ENCODE measurements around the gene SLC25A29.

The SLC25A29 gene

DNA sequence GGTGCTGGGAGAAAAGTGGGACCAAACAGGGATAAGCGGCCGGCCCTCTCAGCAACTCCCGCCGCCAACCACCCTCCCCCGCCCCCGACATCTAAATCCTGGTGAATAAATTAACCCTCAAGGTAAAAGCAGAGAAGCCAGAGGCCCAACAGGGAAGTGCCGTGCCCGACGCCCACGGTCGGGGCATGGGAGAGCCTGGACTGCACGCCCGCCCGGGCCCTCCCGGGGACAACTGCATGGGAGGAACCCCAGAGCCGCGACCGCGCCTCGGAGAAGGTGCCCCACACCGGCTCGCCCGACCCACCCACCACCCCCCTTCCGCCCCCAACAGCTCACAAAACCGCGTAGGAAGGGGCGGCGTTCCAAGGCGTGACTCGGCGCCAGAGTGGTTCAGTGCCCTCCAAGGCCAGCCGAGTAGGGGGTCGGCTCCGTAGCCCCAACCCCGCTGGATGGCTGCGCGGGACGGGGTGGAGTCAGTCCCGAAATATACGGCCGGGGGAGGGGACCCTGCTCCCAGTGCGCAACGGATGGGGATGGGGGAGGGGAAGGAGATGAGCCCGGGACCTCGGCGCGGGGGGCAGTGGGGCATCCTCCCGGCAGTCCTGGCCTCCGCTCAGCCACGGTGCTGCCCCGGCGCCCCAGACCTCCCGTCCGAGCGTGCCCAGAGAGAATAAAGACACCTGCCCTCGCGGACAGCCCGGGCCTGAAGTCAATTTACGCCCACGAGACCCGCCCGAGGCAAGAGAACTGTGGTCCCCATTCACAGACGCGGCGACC lies 732 bp downstream of the SLC25A29 start:
- Histone ChIP-seq H3K36me3 (ENCODE audit: control insufficient read depth in 4 of 4, insufficient read depth in 4 of 4, low read length in 3 of 4) (peaks cover 0 to 6% (median 0%) of the 10 kb centered on the region in 4 experiments), H3K4me1 (ENCODE audit: control extremely low read depth in 1 of 4, control insufficient read depth in 4 of 4, insufficient read depth in 4 of 4, low read length in 3 of 4) (peaks cover 0 to 54% (median 51%) of the 10 kb centered on the region in 4 experiments), H3K27me3 (replicated peaks in 2 of 5; ENCODE audit: control insufficient read depth in 4 of 5, insufficient read depth in 5 of 5, low read length in 4 of 5) (no peaks in the 10 kb centered on the region), H3K4me3 (ENCODE audit: control insufficient read depth in 1 of 7, extremely low read depth in 1 of 7, insufficient read depth in 4 of 7, low read depth in 2 of 7, low read length in 6 of 7) (peak overlapping the region; percentile 76 to 91 (median 83)), H3K27ac (ENCODE audit: insufficient read depth in 1 of 2, low read depth in 1 of 2, low read length in 2 of 2, poor library complexity in 1 of 2, severe bottlenecking in 2 of 2) (peak overlapping the region; percentile 15 to 74), H3K9me3 (ENCODE audit: control extremely low read depth in 1 of 5, control insufficient read depth in 4 of 5, insufficient read depth in 2 of 5, low read depth in 1 of 5, low read length in 4 of 5) (no peaks in the 10 kb centered on the region)
- ChIA-PET CTCF (interaction anchor here (3.3 to 4.8 kb wide), 2 partner anchors 12 to 21 kb away, joined by 20 to 28 read pairs; no protein-coding TSS in a partner anchor), POLR2A (interaction anchor here (0.7 kb wide), 1 partner anchor 21 kb away, joined by 3 read pairs; no protein-coding TSS in a partner anchor)
- under 1% methylated on average over 36 of the region's 65 CpGs for WGBS (ENCODE audit: insufficient coverage)
- DNase-seq = peak; percentile 58 to 90 (median 89)

DNA sequence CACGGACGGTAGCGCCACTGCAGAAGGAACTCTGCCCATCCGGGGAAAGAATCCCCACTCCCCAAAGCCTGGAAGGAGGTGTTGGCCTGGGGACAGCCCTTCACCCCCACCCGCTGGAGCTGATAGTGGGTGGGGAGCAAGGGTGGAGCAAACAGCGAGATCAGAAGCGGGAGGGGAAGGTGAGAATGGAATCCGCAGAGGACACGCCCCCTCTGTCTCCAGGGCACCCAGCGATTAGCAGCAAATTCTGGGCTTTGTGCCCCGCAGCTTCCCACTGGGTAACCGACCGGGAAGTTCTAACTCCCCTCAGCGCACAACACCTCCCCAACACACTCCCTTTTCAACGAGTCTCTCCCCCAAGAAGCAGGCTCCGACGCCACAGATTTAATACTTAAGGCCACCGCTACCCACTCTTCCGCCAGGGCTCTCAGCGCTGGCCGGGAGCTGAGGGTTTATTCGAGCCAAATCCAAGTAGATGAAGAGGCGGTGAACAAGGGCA lies 1.4 kb downstream of the SLC25A29 start:
- Histone ChIP-seq H3K27ac (ENCODE audit: insufficient read depth in 1 of 2, low read depth in 1 of 2, low read length in 2 of 2, poor library complexity in 1 of 2, severe bottlenecking in 2 of 2) (no peak overlapping the region), H3K4me1 (ENCODE audit: control extremely low read depth in 1 of 4, control insufficient read depth in 4 of 4, insufficient read depth in 4 of 4, low read length in 3 of 4) (peaks cover 0 to 54% (median 51%) of the 10 kb centered on the region in 4 experiments), H3K27me3 (replicated peaks in 2 of 5; ENCODE audit: control insufficient read depth in 4 of 5, insufficient read depth in 5 of 5, low read length in 4 of 5) (no peaks in the 10 kb centered on the region), H3K9me3 (ENCODE audit: control extremely low read depth in 1 of 5, control insufficient read depth in 4 of 5, insufficient read depth in 2 of 5, low read depth in 1 of 5, low read length in 4 of 5) (no peaks in the 10 kb centered on the region), H3K36me3 (ENCODE audit: control insufficient read depth in 4 of 4, insufficient read depth in 4 of 4, low read length in 3 of 4) (peaks cover 0 to 6% (median 0%) of the 10 kb centered on the region in 4 experiments), H3K4me3 (ENCODE audit: control insufficient read depth in 1 of 7, extremely low read depth in 1 of 7, insufficient read depth in 4 of 7, low read depth in 2 of 7, low read length in 6 of 7) (peak overlapping the region; percentile 22 to 91 (median 82))
- DNase-seq = peak in 2 of 3 donors; percentile 57 to 59
- CTCF ChIA-PET = interaction anchor here (3.1 to 4.8 kb wide), 3 partner anchors 11 to 73 kb away, joined by 13 to 28 read pairs (median 20); no protein-coding TSS in a partner anchor
- POLR2A ChIA-PET = interaction anchor here (0.7 kb wide), 1 partner anchor 20 kb away, joined by 3 read pairs; no protein-coding TSS in a partner anchor
- WGBS (ENCODE audit: insufficient coverage) = 6% methylated on average over 18 of the region's 23 CpGs

DNA sequence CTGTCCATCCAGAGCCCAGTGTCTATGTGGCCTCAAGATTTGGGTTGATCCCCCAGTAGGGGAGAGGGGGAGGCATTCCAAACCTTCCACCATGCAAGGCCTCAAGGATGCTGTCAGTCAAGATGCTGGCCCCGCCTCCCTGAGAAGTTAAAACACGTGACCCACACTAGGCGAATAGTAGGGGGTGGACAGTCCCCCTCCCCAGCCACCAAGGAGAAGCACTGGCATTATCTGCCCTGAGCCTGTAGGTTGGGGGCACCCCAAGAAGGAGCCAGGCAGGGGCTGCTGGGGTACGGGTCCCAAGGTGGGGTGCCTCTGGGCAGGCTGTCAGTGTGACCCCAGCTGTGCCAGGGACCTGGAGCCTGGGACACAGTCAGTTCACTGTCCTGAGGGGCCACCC lies 2.3 kb downstream of the SLC25A29 start:
- DNase-seq = no peak
- H3K9me3 ChIP-seq (ENCODE audit: control extremely low read depth in 1 of 5, control insufficient read depth in 4 of 5, insufficient read depth in 2 of 5, low read depth in 1 of 5, low read length in 4 of 5) = no peaks in the 10 kb centered on the region
- 79% methylated on average over 3 of the region's 4 CpGs for WGBS (ENCODE audit: insufficient coverage)
- ChIA-PET CTCF (interaction anchor here (1.0 to 4.8 kb wide), 8 partner anchors 9 to 74 kb away, joined by 3 to 28 read pairs (median 8); a partner anchor contains a TSS), POLR2A (no interaction called here)
- H3K27ac ChIP-seq (ENCODE audit: insufficient read depth in 1 of 2, low read depth in 1 of 2, low read length in 2 of 2, poor library complexity in 1 of 2, severe bottlenecking in 2 of 2) = no peak overlapping the region
- H3K36me3 ChIP-seq (ENCODE audit: control insufficient read depth in 4 of 4, insufficient read depth in 4 of 4, low read length in 3 of 4) = peaks cover 0 to 11% (median 2%) of the 10 kb centered on the region in 4 experiments
- peaks cover 0 to 49% (median 47%) of the 10 kb centered on the region in 4 experiments for H3K4me1 ChIP-seq (ENCODE audit: control extremely low read depth in 1 of 4, control insufficient read depth in 4 of 4, insufficient read depth in 4 of 4, low read length in 3 of 4)
- H3K4me3 ChIP-seq (ENCODE audit: control insufficient read depth in 1 of 7, extremely low read depth in 1 of 7, insufficient read depth in 4 of 7, low read depth in 2 of 7, low read length in 6 of 7) = peak overlapping the region in 2 of 7 experiments; percentile 88 to 91
- H3K27me3 ChIP-seq (replicated peaks in 2 of 5; ENCODE audit: control insufficient read depth in 4 of 5, insufficient read depth in 5 of 5, low read length in 4 of 5) = no peaks in the 10 kb centered on the region

DNA sequence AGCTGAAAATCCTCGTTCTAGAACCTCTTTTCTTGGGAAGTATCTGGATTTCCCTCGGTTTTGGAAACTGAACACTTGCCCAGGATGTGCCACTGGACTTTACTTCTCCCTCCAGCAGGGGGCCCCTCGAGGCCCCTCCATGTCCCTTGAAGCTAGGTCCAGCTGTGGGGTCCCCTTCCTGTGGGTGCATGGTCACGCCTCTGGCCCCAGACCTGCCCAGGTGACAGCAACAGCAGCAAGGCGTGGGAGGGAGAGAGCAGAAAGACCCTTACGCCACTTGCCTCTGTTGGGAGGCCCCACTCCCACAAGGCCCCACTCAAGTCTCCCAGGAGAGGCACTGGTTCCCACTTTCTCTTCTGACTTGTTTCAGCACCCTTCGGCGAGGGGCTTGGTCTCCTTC lies 3.1 kb downstream of the SLC25A29 start:
- no peak for DNase-seq
- H3K4me1 ChIP-seq (ENCODE audit: control extremely low read depth in 1 of 4, control insufficient read depth in 4 of 4, insufficient read depth in 4 of 4, low read length in 3 of 4) = peaks cover 0 to 47% (median 43%) of the 10 kb centered on the region in 4 experiments
- no peak overlapping the region for H3K27ac ChIP-seq (ENCODE audit: insufficient read depth in 1 of 2, low read depth in 1 of 2, low read length in 2 of 2, poor library complexity in 1 of 2, severe bottlenecking in 2 of 2)
- H3K36me3 ChIP-seq (ENCODE audit: control insufficient read depth in 4 of 4, insufficient read depth in 4 of 4, low read length in 3 of 4) = peaks cover 0 to 19% (median 6%) of the 10 kb centered on the region in 4 experiments
- CTCF ChIA-PET = interaction anchor here (0.8 to 4.8 kb wide), 14 partner anchors 9 to 75 kb away, joined by 3 to 28 read pairs (median 4); a partner anchor contains a TSS
- 67% methylated on average over 6 of the region's 8 CpGs for WGBS (ENCODE audit: insufficient coverage)
- no peaks in the 10 kb centered on the region for H3K27me3 ChIP-seq (replicated peaks in 2 of 5; ENCODE audit: control insufficient read depth in 4 of 5, insufficient read depth in 5 of 5, low read length in 4 of 5)
- POLR2A ChIA-PET = interaction anchor here (0.6 kb wide), 1 partner anchor 11 kb away, joined by 5 read pairs; no protein-coding TSS in a partner anchor
- no peaks in the 10 kb centered on the region for H3K9me3 ChIP-seq (ENCODE audit: control extremely low read depth in 1 of 5, control insufficient read depth in 4 of 5, insufficient read depth in 2 of 5, low read depth in 1 of 5, low read length in 4 of 5)
- H3K4me3 ChIP-seq (ENCODE audit: control insufficient read depth in 1 of 7, extremely low read depth in 1 of 7, insufficient read depth in 4 of 7, low read depth in 2 of 7, low read length in 6 of 7) = no peak overlapping the region

DNA sequence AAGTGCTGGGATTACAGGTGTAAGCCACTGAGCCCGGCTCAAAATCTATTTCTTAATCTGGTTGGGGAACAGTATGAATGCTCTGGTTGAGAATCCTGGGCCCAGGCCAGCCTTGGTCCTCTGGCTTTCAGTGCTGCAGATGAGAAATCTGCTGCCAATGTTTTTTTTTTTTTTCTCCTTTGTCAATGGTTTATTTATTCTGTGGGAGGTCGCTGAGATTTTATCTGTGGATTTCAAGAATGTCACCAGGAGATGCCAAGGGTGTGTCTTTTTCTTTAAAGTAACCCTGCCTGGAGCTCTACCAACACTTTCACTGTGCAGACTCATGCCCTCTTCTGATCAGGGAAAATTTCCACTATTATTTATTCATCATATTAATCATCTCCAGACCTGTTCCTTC lies 3.6 kb downstream of the SLC25A29 start:
- ChIA-PET CTCF (interaction anchor here (0.8 to 4.8 kb wide), 13 partner anchors 9 to 75 kb away, joined by 3 to 28 read pairs (median 4); a partner anchor contains a TSS), POLR2A (interaction anchor here (0.6 kb wide), 1 partner anchor 11 kb away, joined by 5 read pairs; no protein-coding TSS in a partner anchor)
- 100% methylated on average over 1 of the region's 2 CpGs for WGBS (ENCODE audit: insufficient coverage)

DNA sequence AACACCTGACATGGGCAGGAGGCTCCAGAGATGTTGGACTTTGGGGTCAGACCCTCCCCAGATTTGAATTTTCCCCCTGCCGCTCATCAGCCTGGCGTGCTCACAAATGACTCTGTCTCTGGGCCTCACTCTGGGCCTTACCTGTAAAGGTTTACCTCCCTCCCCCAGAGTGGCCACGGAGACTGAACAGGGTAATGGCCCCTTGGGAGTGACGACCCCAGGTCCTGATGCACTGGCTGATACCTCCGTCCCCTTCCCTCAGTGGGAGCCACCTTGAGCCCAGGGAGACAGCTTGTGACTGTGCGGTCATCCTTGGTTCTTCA lies 7.0 kb downstream of the SLC25A29 start:
- Histone ChIP-seq H3K27ac (ENCODE audit: insufficient read depth in 1 of 2, low read depth in 1 of 2, low read length in 2 of 2, poor library complexity in 1 of 2, severe bottlenecking in 2 of 2) (no peak overlapping the region), H3K4me3 (ENCODE audit: control insufficient read depth in 1 of 7, extremely low read depth in 1 of 7, insufficient read depth in 4 of 7, low read depth in 2 of 7, low read length in 6 of 7) (no peak overlapping the region), H3K27me3 (replicated peaks in 2 of 5; ENCODE audit: control insufficient read depth in 4 of 5, insufficient read depth in 5 of 5, low read length in 4 of 5) (no peaks in the 10 kb centered on the region), H3K4me1 (ENCODE audit: control extremely low read depth in 1 of 4, control insufficient read depth in 4 of 4, insufficient read depth in 4 of 4, low read length in 3 of 4) (peaks cover 3 to 46% (median 34%) of the 10 kb centered on the region in 4 experiments), H3K9me3 (ENCODE audit: control extremely low read depth in 1 of 5, control insufficient read depth in 4 of 5, insufficient read depth in 2 of 5, low read depth in 1 of 5, low read length in 4 of 5) (no peaks in the 10 kb centered on the region), H3K36me3 (ENCODE audit: control insufficient read depth in 4 of 4, insufficient read depth in 4 of 4, low read length in 3 of 4) (peaks cover 0 to 36% (median 16%) of the 10 kb centered on the region in 4 experiments)
- 100% methylated on average over 4 of the region's 6 CpGs for WGBS (ENCODE audit: insufficient coverage)
- ChIA-PET POLR2A (interaction anchor here (0.6 kb wide), 1 partner anchor 15 kb away, joined by 3 read pairs; no protein-coding TSS in a partner anchor), CTCF (no interaction called here)
- DNase-seq = no peak

More for the DNA sequence above, 3.6 kb downstream of the SLC25A29 start:
- no peak for DNase-seq
- Histone ChIP-seq H3K27me3 (replicated peaks in 2 of 5; ENCODE audit: control insufficient read depth in 4 of 5, insufficient read depth in 5 of 5, low read length in 4 of 5) (no peaks in the 10 kb centered on the region), H3K27ac (ENCODE audit: insufficient read depth in 1 of 2, low read depth in 1 of 2, low read length in 2 of 2, poor library complexity in 1 of 2, severe bottlenecking in 2 of 2) (no peak overlapping the region), H3K4me3 (ENCODE audit: control insufficient read depth in 1 of 7, extremely low read depth in 1 of 7, insufficient read depth in 4 of 7, low read depth in 2 of 7, low read length in 6 of 7) (no peak overlapping the region), H3K4me1 (ENCODE audit: control extremely low read depth in 1 of 4, control insufficient read depth in 4 of 4, insufficient read depth in 4 of 4, low read length in 3 of 4) (peaks cover 0 to 46% (median 43%) of the 10 kb centered on the region in 4 experiments), H3K36me3 (ENCODE audit: control insufficient read depth in 4 of 4, insufficient read depth in 4 of 4, low read length in 3 of 4) (peaks cover 0 to 23% (median 7%) of the 10 kb centered on the region in 4 experiments), H3K9me3 (ENCODE audit: control extremely low read depth in 1 of 5, control insufficient read depth in 4 of 5, insufficient read depth in 2 of 5, low read depth in 1 of 5, low read length in 4 of 5) (no peaks in the 10 kb centered on the region)
